Liver (tissue), 3 donors: ENCODE measurements around the gene PKNOX1.

ENCODE experiments used
- ATF3 ChIP-seq: IDR thresholded peaks from 2 replicates; pipeline ENCODE4 v1.6.1; 2016; ENCODE audit warnings: antibody characterized with exemption
- GABPA ChIP-seq, 2 donors: IDR thresholded peaks in 1 of 2; conservative IDR thresholded peaks in 1 of 2; 2 replicates each; pipeline ENCODE4 v1.6.1; 2016; ENCODE audit warnings: antibody characterized with exemption in 2 of 2, mild to moderate bottlenecking in 1 of 2, moderate library complexity in 1 of 2
- HNF4G ChIP-seq: IDR thresholded peaks from 2 replicates; pipeline ENCODE4 v1.6.1; 2016; ENCODE audit warnings: antibody characterized with exemption
- JUND ChIP-seq, 2 donors: IDR thresholded peaks; 2 replicates each; pipeline ENCODE4 v1.6.1; 2016; ENCODE audit warnings: antibody characterized with exemption in 2 of 2
- MAX ChIP-seq: IDR thresholded peaks from 2 replicates; pipeline ENCODE4 v1.6.1; 2016; ENCODE audit warnings: antibody characterized with exemption
- RAD21 ChIP-seq, 2 donors: IDR thresholded peaks; 2 replicates each; pipeline ENCODE4 v1.6.1; 2016; ENCODE audit warnings: antibody characterized with exemption in 2 of 2, mild to moderate bottlenecking in 2 of 2
- REST ChIP-seq: IDR thresholded peaks from 2 replicates; pipeline ENCODE4 v1.6.1; 2016; ENCODE audit warnings: antibody characterized with exemption, mild to moderate bottlenecking
- RXRA ChIP-seq, 2 donors: IDR thresholded peaks; 2 replicates each; pipeline ENCODE4 v1.6.1; 2017 to 2018; ENCODE audit warnings: antibody characterized with exemption in 2 of 2, mild to moderate bottlenecking in 1 of 2
- TAF1 ChIP-seq: conservative IDR thresholded peaks from 2 replicates; pipeline ENCODE4 v1.6.1; 2016; ENCODE audit warnings: antibody characterized with exemption, mild to moderate bottlenecking
- YY1 ChIP-seq: IDR thresholded peaks from 2 replicates; pipeline ENCODE4 v1.6.1; 2016; ENCODE audit warnings: antibody characterized with exemption, mild to moderate bottlenecking
- ZBTB33 ChIP-seq: IDR thresholded peaks from 2 replicates; pipeline ENCODE4 v1.6.1; 2016; ENCODE audit warnings: antibody characterized with exemption
- TF ChIP-seq, protein P1 (sequence below): fragments of 150-350 bp; IDR thresholded peaks from 2 replicates; pipeline ENCODE4 v1.5.1; 2017; ENCODE audit warnings: improper control_type of control experiment, low read depth, low read length; ENCODE audit not compliant: missing input control
- donor health status: healthy.
- donor health status: healthy.

DNA sequence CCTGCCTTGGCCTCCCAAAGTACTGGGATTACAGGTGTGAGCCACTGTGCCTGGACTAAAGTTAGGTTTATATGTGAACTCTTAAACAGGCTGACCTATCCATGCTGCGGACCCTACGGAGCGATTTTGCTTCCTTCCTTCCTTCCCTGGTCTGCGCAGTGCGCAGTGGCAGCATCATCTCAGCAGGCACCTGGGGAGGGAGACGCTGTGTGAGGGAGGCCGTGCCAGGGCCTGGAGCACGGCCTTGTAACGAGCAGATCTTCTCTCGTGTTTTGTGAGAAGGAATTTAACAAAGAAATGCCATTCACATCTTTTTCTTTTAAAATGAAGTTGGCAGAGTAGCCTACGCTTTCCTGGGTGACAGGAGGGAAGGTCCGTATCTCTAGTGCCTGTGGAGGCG is 45.8 kb downstream of the PKNOX1 start:
- TF ChIP-seq YY1: no peak
- TF ChIP-seq TAF1: no peak
- TF ChIP-seq, protein P1, sequence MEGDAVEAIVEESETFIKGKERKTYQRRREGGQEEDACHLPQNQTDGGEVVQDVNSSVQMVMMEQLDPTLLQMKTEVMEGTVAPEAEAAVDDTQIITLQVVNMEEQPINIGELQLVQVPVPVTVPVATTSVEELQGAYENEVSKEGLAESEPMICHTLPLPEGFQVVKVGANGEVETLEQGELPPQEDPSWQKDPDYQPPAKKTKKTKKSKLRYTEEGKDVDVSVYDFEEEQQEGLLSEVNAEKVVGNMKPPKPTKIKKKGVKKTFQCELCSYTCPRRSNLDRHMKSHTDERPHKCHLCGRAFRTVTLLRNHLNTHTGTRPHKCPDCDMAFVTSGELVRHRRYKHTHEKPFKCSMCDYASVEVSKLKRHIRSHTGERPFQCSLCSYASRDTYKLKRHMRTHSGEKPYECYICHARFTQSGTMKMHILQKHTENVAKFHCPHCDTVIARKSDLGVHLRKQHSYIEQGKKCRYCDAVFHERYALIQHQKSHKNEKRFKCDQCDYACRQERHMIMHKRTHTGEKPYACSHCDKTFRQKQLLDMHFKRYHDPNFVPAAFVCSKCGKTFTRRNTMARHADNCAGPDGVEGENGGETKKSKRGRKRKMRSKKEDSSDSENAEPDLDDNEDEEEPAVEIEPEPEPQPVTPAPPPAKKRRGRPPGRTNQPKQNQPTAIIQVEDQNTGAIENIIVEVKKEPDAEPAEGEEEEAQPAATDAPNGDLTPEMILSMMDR: no peak
- TF ChIP-seq REST: no peak
- TF ChIP-seq MAX: no peak
- no peak for TF ChIP-seq ZBTB33
- TF ChIP-seq ATF3: no peak
- no peak for TF ChIP-seq GABPA (IDR thresholded peaks at IDR 0.05 in 1 of 2, conservative IDR thresholded peaks at IDR 0.05 in 1 of 2)
- TF ChIP-seq JUND (IDR thresholded peaks at IDR 0.05): no peak
- no peak for TF ChIP-seq HNF4G
- no peak for TF ChIP-seq RAD21 (IDR thresholded peaks at IDR 0.05)
- no peak for TF ChIP-seq RXRA (IDR thresholded peaks at IDR 0.05)
